Measurements from ENCODE around the gene PEF1.

DNA sequence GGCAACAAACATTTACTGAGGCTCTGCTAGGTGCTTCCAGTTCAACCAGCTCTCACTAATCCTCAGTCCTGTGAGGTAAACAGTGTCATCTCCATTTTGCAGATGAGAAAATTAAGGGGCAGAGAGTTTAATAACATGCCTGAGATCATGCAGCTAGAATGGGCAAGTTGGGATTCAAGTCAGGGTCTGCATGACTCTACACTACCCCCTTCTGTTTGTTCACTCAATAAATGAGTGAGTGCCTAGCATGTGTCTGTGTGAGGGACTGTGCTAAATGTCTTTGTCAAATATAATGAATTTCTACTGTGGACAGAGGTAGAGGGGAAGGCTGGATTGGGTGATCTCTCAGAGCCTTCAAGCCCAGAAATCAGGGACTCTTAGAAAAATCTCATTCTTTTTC lies 4.5 kb downstream of the PEF1 start:
- no peak for TF ChIP-seq POLR2AphosphoS5 (IDR thresholded peaks at IDR 0.05; ENCODE audit: low read depth, low read length)
- no peak for TF ChIP-seq POLR2A (IDR thresholded peaks at IDR 0.05; ENCODE audit: low read depth, low read length)

All from GM12892 (cell line).